ENCODE results near the gene MAP3K5.

GRCh38 chr6:136510782-136511181 lies 281.5 kb downstream of the MAP3K5 start:
- TF ChIP-seq CTCF (IDR thresholded peaks at IDR 0.05; ENCODE audit: extremely low read depth in 1 of 2, insufficient read depth in 1 of 2, low read depth in 1 of 2, low read length in 2 of 2) (no peak), POLR2A (IDR thresholded peaks at IDR 0.05; ENCODE audit: low read depth, low read length) (no peak), GATA2 (IDR thresholded peaks at IDR 0.05; ENCODE audit: insufficient read depth, insufficient read length, low read depth, low read length) (no peak), POLR2AphosphoS5 (IDR thresholded peaks at IDR 0.05; ENCODE audit: insufficient read depth, low read depth, low read length) (no peak), MYC (IDR thresholded peaks at IDR 0.05; ENCODE audit: low read depth, low read length) (no peak), JUN (IDR thresholded peaks at IDR 0.05; ENCODE audit: borderline replicate concordance, insufficient read depth, insufficient read length, low read depth) (no peak), MAX (IDR thresholded peaks at IDR 0.05; ENCODE audit: insufficient read depth, insufficient read length) (no peak)

All from endothelial cell of umbilical vein (primary cell).